Measurements from ENCODE around the gene ENOX2.

The ENOX2 gene

DNA sequence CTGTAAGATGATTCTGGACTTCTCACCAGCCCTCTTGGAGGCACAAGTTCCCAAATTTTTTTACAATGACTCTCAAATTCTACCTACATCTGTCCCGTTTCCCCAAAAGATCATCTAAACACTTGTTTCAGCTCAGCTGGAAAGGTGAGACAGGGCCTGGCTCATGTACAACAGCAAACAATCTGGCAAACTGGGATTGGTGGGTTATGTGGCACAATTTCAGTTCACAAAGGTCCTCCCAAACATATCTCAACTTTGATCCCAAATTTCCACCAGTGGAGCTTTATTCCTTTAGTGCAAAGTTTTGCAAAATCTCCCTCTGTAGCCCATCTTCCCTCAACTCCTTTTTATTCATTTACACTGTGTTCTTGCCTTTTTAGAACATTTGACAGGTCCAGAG is 207.1 kb downstream of the ENOX2 start:
- no peak for DNase-seq

DNA sequence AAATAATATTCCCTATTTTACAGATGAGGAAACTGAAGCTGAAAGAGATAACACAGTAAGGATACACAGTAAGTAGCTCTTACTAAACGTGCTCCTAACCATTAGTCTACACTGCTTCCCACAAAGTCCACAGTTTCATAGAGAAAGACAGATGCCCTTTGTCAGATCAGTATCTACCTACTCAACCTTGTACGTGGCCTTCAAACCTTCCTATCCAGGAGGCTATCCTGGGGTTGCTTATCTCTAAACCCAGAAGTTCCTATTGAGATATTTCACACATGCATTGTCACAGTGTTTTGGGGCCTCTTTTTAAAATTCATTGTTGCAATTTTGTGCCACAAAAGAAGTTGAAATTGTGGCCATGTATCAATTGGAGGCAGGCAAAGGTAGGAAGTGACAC is 208.0 kb downstream of the ENOX2 start:
- DNase-seq = no peak

DNA sequence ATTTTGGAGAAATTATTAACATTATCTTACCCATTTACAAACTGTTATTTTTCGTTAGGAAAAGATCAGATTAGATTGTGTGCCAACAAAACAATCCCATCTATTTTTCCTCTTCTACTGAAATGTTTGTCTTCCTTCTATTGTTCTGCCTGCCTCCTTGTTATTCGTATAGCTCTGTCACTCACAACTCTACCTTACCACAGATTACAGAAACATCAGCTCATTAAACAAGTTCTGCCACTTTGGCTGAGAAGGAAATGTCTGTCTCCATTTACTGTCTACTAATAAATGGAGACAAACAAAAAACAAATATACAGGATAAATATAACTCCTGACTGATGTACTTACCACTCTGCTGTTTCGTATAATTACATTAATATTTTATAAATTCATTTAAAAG is 211.4 kb downstream of the ENOX2 start:
- DNase-seq = no peak

DNA sequence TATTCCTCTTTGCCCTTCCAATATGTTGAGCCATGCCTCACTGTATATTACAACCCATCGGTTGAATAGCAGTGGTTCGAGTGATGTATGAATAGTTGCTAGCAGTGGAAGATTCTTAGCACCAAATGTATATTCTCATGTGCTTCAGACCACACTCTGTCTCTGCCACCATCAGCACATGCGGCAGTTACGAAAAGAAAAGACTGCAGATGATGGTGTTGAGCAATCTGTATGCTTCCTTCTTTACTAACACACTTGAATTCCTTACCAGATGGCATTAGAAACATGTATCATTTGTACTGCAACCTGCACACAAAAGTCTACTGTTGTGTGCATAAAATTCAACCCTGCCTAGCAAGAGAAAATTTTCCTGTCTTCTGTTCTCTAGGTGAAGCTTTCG is 214.6 kb downstream of the ENOX2 start:
- no peak for DNase-seq

DNA sequence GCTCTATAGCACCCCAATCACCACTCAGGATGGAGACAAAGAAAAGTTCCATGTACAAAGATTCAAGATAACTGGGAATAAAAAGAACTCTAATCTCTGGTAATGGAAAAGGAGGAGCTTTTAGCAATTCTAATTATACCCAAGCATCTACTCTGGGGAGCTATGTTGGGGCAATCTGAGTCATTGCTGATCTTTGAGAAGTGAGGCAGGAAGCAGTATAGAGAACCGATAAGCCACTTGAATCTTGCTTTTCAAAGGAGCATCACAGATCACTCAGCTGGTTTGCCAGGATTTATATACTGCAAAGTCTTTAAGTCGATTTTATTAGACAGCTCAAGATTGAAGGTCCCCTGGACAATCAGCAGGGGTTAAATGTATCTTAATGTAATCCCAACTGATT is 220.0 kb downstream of the ENOX2 start:
- DNase-seq = no peak

DNA sequence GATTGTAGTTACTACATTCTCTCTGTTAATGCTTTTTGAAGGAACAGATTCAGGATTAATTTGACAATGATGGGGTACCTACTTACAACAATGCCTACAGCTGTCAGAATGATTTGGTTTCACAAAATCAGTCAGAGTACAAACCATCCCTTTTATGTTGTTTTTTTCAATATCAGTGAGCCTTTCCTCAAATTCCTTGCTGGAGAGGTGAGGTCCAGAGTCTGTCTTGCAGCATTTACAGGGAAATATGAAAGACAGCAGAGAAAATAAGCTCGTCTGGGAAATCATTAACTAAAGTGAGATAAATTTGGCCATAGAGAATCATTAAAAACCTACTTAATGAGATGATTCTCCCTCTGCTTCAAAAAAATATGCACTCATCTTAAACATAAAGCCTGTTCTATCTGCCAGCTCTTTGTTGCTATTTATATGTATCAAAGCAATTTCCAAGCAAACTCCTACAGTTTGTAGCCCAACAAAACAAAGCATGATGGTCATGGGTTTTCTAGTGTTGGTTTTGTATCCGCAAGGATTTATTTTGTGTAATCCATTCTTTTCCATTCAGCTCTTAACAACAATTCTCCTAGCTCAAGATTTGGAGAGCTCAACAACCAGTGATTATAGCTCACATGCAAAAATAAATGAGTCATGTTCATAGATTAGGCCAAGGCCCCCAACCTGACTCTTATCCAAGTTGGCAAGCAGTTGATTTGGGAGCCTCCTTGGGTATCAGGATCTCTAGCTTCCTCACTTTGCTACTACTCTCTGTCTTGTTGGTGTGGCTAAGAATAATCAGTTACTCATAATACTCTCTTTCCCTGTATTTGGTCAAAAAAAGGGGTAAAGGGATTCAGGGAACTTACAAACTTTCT is 222.6 kb downstream of the ENOX2 start:
- DNase-seq = peak; percentile 18

DNA sequence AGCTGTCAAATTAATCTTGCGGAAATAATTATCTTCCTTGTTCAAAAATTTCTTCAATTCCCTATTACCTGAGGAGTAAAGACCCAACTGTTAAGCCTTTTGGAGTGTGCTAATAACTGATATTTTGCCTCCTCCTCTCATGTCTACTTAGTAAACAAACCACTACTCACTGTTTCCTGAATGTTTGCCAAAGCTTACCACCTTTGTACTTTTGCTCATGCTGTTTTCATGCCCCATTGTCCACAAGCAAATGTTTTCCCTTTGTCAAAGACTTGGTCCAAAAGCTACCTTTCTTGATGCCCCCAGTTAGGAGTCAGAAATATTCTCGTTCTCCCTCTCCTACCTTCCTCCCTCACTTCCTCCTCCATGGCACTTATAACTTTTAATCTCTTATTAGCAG is 226.1 kb downstream of the ENOX2 start:
- peak; percentile 39 for DNase-seq

DNA sequence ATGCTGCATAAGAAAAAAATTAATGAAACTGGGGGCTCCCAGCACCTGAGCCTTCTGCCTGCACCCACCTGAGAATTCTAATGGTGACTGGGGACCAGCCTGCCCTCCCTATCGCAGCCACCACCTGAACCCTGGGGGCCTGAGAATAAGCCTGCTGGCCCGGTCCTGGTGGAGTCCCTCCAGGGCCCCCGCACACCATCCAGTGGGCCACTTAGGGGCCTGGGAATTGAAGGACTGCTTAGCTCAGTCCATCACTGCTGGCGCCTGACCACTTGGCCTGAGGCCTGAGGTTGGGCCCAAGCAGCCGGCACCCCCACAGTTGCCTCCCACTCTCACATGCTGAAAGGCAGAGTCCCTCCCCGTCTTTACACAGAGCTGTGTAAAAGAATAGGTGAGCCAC is 230.8 kb downstream of the ENOX2 start:
- DNase-seq = no peak

DNA sequence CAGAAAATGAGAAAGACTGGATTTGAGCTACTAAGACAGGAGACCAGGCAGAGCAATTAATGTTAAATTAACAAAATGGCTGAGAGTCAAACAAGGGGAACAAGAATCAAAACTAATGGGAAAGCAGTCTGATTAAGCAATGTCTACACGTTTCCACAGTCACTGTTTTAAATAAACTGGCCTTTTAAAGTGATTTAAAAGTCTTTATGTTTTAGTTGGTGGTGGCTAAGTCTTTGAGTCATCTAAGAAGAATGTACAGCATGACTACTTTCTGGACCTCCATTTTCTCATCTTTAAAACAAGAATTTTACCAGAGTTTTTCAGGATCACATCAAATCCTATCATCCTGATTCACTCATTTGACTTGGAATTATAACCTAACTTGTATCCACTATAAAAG is 233.8 kb downstream of the ENOX2 start:
- no peak for DNase-seq

DNA sequence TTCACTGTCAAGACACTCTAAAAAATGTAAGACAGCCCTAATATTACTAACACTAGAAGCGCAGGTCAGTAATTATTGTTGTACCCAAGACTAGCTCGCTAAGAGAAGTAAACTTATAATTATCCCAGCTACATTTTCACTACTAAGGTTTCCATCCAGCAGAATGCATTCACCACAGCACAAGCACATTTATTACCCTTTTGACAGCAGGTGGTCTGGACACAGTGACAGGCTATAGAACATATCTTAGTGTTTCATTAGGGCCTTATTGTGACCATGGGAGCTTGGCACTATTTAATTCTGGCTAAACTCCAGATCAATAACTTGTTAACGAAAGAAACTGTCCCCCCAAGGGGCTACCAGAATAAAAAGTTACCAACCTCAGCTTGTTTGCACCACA is 237.7 kb downstream of the ENOX2 start:
- DNase-seq = no peak

DNA sequence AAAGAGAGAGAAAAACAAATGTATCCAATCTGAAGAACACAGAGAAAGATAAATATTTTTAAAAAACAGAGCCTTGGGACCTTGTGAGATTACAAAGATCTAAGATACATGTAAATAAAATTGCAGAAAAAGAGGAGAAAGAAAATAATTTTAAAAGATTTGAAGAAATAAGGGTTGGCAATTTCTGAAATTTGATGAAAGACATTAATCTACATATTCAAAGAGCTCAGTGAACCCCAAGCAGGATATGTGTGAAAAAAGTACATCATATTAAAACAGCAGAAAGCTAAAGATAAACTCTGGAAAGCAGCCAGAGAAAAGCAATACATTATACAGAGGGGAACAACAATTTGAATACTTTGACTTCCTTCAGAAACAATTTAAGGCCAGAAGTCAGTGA is 244.7 kb downstream of the ENOX2 start:
- no peak for DNase-seq

DNA sequence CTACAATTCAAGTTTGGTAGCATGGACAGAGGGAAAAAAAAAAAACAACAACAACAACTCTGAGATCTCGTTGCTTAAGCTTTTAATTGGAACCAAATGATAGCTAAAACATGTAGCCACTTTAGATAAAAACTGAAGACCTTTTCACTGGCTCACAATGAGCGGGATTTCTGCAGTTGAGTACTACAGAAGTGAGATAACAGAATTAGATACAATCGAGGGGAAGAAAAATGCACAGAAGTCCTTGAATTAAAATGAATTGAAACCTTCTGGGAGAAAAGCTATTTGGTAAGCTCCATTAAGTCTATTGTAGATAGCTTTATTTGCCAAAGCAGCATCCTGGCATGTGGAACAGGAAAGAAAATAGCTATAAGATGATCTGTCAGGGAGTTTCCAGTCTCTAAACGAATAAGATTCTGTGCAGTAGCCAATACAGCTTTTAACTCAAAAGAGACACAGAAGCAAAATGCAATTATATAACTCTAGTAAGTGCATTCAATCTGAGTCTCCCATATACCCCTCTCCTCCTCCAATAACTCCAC is 248.5 kb downstream of the ENOX2 start:
- no peak for DNase-seq

DNA sequence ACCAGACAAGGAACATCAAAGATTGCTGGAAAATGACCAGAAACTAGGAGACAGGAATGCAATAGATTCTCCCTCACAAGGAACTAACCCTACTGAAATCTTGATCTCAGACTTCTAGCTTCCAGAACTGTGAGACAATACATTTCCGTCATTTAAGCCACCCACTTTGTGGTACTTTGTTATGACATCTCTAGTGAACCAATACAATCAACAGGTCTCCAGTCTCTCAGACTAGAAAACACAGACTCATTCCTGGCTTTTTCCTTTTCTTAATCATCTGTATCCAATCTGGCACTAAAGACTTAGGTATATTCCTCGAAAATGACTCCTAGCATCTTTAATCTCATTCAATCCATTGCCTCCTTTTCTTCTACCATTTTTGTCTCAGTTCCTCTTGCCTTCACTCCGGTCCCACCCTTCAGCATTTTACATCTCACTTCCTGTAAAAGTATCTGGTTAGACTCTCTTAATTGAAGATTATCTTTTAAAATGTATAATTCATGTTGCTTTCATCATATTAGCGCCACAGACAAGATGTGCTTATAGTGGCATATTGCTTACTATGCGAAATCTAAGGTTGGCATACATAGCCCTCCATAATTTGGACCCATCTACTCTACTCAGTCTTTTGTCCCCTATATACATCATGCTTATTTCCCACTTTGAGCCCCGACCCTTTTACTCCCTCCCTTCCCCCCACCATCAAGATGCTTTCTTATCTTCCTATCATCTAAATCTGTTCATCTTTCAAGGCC is 250.0 kb downstream of the ENOX2 start:
- DNase-seq = no peak

DNA sequence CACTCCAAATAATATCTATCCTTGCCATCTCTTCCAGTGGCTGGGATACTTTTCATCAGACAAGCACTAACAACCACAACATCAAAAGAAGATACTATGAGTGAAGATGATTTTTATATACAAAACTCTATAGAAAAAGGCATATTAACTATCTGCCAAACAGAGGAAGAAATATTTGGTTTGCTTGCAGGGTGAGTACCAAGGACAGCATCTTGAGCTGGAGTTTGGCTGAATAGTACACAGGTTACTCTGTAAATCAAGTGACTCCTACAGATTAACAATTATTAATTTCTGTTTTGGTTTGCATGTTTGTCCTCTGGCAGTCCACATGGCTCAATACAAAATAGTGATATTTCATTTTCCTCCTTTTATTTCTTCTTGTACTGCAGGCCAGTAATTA is 253.3 kb downstream of the ENOX2 start:
- no peak for DNase-seq

DNA sequence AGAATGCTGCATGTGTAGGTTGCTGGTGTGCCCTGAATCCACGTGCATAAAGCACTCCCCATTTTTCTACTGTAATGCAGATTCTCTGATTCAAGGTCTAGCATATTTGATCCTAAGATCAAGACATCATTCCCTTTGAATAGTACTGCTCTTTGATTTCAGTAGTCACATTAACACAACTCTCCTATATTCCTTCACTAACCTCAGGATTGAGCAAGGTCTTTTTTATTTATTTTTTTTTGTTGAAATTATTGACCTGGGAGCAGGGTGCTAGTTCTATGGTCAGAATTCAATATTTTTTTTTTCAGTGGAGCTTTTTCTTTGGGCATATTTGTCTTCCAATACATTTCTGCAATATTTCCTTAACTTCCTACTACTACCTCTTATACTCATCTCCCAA is 255.5 kb downstream of the ENOX2 start:
- no peak for DNase-seq

DNA sequence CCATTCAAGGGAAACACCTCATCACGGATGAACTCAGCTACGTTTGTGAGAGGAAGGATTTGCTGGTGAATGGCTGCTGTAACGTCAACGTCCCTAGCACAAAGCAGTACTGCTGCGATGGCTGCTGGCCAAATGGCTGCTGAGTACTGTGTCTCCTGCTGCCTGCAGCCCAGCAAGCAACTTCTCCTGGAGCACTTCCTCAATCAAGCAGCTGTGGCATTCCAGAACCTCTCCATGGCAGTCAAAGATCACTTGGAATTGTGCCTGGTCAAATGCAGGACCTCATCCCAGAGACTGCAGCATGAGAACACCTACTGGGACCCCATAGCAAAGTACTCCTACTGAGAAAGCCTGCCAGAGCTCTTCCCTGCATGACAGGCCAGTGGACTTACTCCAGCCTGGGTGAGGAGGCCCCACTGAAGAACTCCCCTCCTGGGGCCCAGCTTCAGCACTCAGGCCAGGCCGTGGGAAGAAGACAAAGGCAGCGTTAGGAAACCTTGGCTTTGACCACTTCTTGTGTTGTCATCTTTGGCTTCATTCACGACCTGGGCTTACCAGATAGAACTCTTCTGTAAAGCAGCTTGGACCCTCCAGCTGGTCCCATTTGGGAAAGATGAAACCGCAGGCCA is 256.9 kb downstream of the ENOX2 start:
- DNase-seq = no peak

DNA sequence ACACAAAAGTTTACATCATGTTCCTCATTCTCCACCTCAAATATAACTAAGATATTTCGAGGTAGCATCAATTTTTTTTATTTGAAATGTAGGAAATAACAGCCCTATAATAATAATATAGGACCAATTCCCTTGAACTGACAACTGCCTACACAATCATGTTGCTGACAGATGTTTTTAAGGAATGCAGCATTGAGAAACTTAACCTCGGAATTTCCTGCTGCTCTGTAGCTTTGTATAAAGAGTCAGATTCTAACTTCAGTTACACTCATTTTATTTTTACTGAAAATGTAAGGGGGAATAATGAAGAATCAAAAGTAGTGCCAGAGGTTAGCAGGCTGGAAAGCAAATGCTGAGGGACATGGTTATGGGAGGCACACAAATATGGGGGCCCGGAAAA is 265.4 kb downstream of the ENOX2 start:
- no peak for DNase-seq

DNA sequence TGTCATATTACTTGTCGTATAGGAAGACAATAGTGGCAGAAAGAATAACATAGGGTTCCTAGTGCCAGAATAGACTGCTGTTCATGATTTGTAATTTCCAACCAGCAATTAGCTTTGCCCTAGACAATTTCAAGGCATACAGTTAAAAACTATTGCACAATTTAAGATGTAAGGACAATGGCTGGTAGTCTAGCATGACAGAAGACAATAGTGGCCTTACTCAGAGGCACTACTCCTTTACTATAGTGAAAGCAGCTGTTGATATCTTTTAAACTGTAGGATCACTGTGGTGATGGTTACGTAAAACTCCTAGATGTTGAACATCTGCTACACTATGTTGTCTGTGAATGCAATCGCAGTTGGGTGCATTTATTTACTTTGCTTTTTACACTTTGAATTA is 266.7 kb downstream of the ENOX2 start:
- peak; percentile 85 for DNase-seq

DNA sequence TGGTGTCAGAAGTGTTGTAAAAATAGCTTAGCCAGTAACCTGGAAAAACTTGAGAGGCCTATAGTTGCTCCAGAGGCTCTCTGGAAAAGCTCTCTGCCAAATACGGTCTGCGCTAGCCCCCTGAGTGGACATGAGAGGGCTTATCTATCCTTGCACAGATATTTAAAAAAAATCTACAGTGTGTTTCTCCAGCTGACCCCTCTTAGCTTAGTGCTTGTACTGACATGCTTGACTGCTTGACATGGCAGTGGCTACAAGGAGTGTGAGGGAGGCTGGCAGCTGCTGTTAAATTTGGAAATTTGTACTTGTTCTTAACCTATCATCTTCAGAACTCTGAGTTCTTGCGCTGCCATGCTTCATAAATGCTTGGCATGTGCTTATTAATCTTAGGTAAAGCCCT is 272.0 kb downstream of the ENOX2 start:
- no peak for DNase-seq

DNA sequence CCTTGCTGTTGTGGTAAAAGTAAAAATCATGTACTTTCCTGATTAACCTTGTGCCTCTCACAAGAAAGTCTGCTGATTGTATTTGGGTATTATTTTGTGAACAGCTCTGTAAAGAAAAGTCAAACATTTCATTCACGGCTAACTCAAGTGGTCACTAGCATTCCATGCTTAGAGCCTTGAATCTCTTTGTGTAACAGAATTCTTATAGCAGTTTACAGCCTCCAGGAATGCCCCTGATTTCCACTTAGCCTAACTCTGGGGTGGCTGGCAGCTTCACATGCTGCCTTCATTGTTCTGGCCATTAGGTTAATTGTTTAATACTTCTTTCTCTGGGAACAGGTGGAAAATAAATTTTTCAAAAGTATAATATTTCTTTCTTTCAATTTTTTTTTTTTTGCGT is 274.5 kb downstream of the ENOX2 start:
- DNase-seq = no peak

DNA sequence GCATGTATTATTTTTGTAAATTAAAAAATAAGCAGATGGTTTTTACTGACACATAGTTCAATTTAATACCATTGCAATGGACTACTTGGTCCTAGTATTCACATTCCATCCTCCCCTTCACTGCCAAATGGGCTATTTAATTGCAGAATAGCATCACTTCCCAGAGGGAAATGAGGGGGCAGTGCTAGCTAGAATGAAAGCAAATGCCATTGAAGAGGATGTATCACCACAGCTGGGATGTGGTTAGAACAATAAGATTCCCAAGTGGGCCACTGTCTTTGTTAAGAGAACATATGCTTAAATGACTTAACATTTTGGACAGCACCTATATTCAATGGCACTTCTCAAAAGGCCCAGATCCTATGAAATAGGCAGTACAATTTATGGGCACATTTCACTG is 276.5 kb downstream of the ENOX2 start:
- DNase-seq = no peak

DNA sequence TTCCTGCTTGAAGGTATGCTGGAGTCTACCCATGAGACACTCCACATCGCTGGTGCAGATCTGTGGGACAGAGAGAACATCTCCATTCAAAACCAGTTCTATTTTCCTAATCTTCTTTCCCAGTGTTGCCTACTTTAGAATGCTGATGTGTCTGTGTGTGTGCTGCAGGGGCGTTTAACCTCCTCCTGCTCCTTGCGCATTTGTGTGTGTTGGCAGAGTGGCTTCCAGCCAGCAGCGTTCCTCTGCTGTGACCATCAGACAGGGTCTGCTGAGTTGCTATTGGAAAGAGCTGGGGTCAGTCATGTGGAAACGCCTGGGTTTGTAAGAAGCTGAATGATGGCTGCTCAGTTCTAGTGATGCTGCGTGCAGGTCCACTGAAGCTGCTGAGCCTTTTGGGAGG is 277.6 kb downstream of the ENOX2 start:
- DNase-seq = no peak

DNA sequence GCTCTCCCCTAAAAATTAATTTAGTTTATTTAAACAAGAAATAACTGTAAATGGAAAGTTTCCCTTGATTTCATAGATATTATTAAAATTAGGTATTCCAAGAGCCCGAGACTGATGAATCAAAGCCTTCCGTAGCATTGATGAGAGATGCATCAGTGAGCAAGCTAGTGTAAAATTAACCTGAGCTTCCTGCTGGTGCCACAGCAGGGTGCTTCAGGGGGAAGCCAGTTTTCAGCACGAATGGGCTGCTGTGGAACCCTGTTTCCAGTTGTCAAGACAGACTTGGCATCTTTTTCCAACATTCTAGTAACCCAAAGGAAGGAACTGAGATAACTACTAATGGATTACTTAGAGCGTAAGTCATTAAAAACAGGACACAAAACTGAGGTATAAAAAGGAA is 279.5 kb downstream of the ENOX2 start:
- DNase-seq = peak; percentile 46

DNA sequence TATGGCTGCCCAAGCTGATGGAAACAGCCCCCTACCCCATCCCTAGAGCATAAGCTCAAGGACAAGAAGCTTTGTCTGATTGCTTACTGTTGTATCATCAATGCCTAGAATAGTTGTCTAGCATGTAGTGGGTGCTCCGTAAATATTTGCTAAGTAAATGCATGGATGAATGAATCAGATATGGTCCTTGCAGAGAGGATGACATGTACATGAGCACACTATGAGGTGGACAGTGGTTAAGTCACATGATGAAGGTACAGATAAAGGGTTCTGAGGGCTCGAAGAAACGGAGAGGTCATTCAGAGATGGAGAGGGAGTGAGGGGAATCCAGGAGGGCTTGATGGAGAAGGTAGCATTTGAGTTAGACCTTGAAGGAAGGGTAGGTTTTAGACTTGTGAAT is 287.1 kb downstream of the ENOX2 start:
- no peak for DNase-seq

All from NCI-H345 (cell line).